Liver (tissue), 9 donors: ENCODE results near the gene RBM15B. TPM values are rescaled to one million over a fixed set of nuclear protein-coding genes. Genes with fewer than 3 reads are reported as not detected.

Source experiments
- DNase-seq: peaks from one replicate; pipeline ENCODE4 v3.0.0-alpha.2; 2017; ENCODE audit warnings: low spot score
- H3K27ac ChIP-seq, 2 donors: one replicate each; pipeline ENCODE4 v1.7.0; 2013; ENCODE audit warnings: inconsistent platforms in 2 of 2, low read length in 2 of 2, control low read depth in 1 of 2, low read depth in 1 of 2, mild to moderate bottlenecking in 1 of 2
- H3K27me3 ChIP-seq, 4 donors: one replicate each; pipeline versions ENCODE4 v1.6.1 to v1.7.0; 2013; ENCODE audit warnings: low read length in 3 of 4, inconsistent platforms in 1 of 4, mild to moderate bottlenecking in 1 of 4, moderate library complexity in 1 of 4; ENCODE audit not compliant: control insufficient read depth in 4 of 4, insufficient read depth in 4 of 4
- H3K36me3 ChIP-seq, 4 donors: one replicate each; pipeline versions ENCODE4 v1.6.1 to v1.7.0; 2013; ENCODE audit warnings: low read length in 3 of 4, mild to moderate bottlenecking in 3 of 4, low read depth in 1 of 4, moderate library complexity in 1 of 4; ENCODE audit not compliant: control insufficient read depth in 4 of 4, insufficient read depth in 3 of 4
- H3K4me1 ChIP-seq, 4 donors: one replicate each; pipeline versions ENCODE4 v1.6.1 to v1.7.0; 2013; ENCODE audit warnings: low read length in 3 of 4, mild to moderate bottlenecking in 3 of 4, moderate library complexity in 1 of 4; ENCODE audit not compliant: control insufficient read depth in 4 of 4, insufficient read depth in 4 of 4
- H3K4me3 ChIP-seq, 3 donors: one replicate each; pipeline versions ENCODE4 v1.6.1 to v1.7.0; 2013; ENCODE audit warnings: low read length in 3 of 3, control low read depth in 1 of 3, low read depth in 1 of 3, mild to moderate bottlenecking in 1 of 3
- H3K9ac ChIP-seq, 2 donors: one replicate each; pipeline ENCODE4 v1.7.0; 2013; ENCODE audit warnings: low read length in 2 of 2, mild to moderate bottlenecking in 2 of 2, moderate library complexity in 2 of 2, control low read depth in 1 of 2, low read depth in 1 of 2
- H3K9me3 ChIP-seq, 4 donors: one replicate each; pipeline versions ENCODE4 v1.6.1 to v1.7.0; 2013; ENCODE audit warnings: low read length in 3 of 4; ENCODE audit not compliant: control insufficient read depth in 4 of 4
- ATF3 ChIP-seq: IDR thresholded peaks from 2 replicates; pipeline ENCODE4 v1.6.1; 2016; ENCODE audit warnings: antibody characterized with exemption
- EGR1 ChIP-seq, 2 donors: IDR thresholded peaks; 2 replicates each; pipeline ENCODE4 v1.6.1; 2016 to 2018; ENCODE audit warnings: antibody characterized with exemption in 2 of 2, low read depth in 2 of 2
- FOXA1 ChIP-seq: IDR thresholded peaks from 2 replicates; pipeline ENCODE4 v1.6.1; 2016; ENCODE audit warnings: antibody characterized with exemption
- FOXA2 ChIP-seq: IDR thresholded peaks from 2 replicates; pipeline ENCODE4 v1.6.1; 2016; ENCODE audit warnings: antibody characterized with exemption
- GABPA ChIP-seq, 2 donors: IDR thresholded peaks in 1 of 2; conservative IDR thresholded peaks in 1 of 2; 2 replicates each; pipeline ENCODE4 v1.6.1; 2016; ENCODE audit warnings: antibody characterized with exemption in 2 of 2, mild to moderate bottlenecking in 1 of 2, moderate library complexity in 1 of 2
- HNF4A ChIP-seq, 2 donors: conservative IDR thresholded peaks; 2 replicates each; pipeline ENCODE4 v1.6.1; 2016; ENCODE audit warnings: antibody characterized with exemption in 2 of 2, mild to moderate bottlenecking in 2 of 2
- HNF4G ChIP-seq: IDR thresholded peaks from 2 replicates; pipeline ENCODE4 v1.6.1; 2016; ENCODE audit warnings: antibody characterized with exemption
- JUND ChIP-seq, 2 donors: IDR thresholded peaks; 2 replicates each; pipeline ENCODE4 v1.6.1; 2016; ENCODE audit warnings: antibody characterized with exemption in 2 of 2
- MAX ChIP-seq: IDR thresholded peaks from 2 replicates; pipeline ENCODE4 v1.6.1; 2016; ENCODE audit warnings: antibody characterized with exemption
- NR2F2 ChIP-seq: IDR thresholded peaks from 2 replicates; pipeline ENCODE4 v1.6.1; 2016; ENCODE audit warnings: antibody characterized with exemption
- RAD21 ChIP-seq, 2 donors: IDR thresholded peaks; 2 replicates each; pipeline ENCODE4 v1.6.1; 2016; ENCODE audit warnings: antibody characterized with exemption in 2 of 2, mild to moderate bottlenecking in 2 of 2
- RXRA ChIP-seq, 2 donors: IDR thresholded peaks; 2 replicates each; pipeline ENCODE4 v1.6.1; 2017 to 2018; ENCODE audit warnings: antibody characterized with exemption in 2 of 2, mild to moderate bottlenecking in 1 of 2
- SP1 ChIP-seq: IDR thresholded peaks from 2 replicates; pipeline ENCODE4 v1.6.1; 2018; ENCODE audit warnings: antibody characterized with exemption, mild to moderate bottlenecking
- TAF1 ChIP-seq: conservative IDR thresholded peaks from 2 replicates; pipeline ENCODE4 v1.6.1; 2016; ENCODE audit warnings: antibody characterized with exemption, mild to moderate bottlenecking
- YY1 ChIP-seq: IDR thresholded peaks from 2 replicates; pipeline ENCODE4 v1.6.1; 2016; ENCODE audit warnings: antibody characterized with exemption, mild to moderate bottlenecking
- WGBS: extraction: QIAGEN DNeasy Blood & Tissue Kit; methylation state at CpG from one replicate; pipeline ENCODE4 v1.1.7; 2013; 5-methylcytosine and 5-hydroxymethylcytosine counted together
- polyA plus RNA-seq, 2 donors: library from polyadenylated mRNA; stranded (reverse) in 1 of 2; unstranded in 1 of 2; fragments of 200-250 nt in 1 of 2; fragments of >200 nt in 1 of 2; fragmentation: Nextera tagmentation in 1 of 2; extraction: Ambion mirVana in 1 of 2; gene quantifications; one replicate each; pipeline versions ENCODE4 v1.2.1 to v1.2.3, GENCODE V29; 2013 to 2015
- total RNA-seq, 2 donors: library from RNA; depleted of rRNA; stranded (reverse); fragments of >200 nt; gene quantifications; one replicate each; pipeline ENCODE4 v1.2.3, GENCODE V29; 2014
- TF ChIP-seq, protein P1 (sequence below): IDR thresholded peaks from 2 replicates; pipeline ENCODE4 v1.6.1; 2016; ENCODE audit warnings: antibody characterized with exemption, mild to moderate bottlenecking
- TF ChIP-seq, protein P2 (sequence below): IDR thresholded peaks from 2 replicates; pipeline ENCODE4 v1.6.1; 2016; ENCODE audit warnings: antibody characterized with exemption
- TF ChIP-seq, protein P3 (sequence below): fragments of 150-350 bp; IDR thresholded peaks from 2 replicates; pipeline ENCODE4 v1.5.1; 2017; ENCODE audit warnings: improper control_type of control experiment, low read depth, low read length; ENCODE audit not compliant: missing input control
- donor health status: healthy.
- donor health status: healthy.
- donor health status: healthy.
- donor health status: healthy.
- donor health status: healthy.

Gene RBM15B
- total and polyA plus RNA-seq, 4 donors, result 2.3 to 14.8 (median 10.0) TPM

GRCh38 chr3:51357856-51358255 is 33.2 kb upstream of the RBM15B start:
- Histone ChIP-seq H3K9ac (no peak overlapping the region), H3K9me3 (no peaks in the 10 kb centered on the region), H3K27me3 (no peaks in the 10 kb centered on the region), H3K4me1 (no peaks in the 10 kb centered on the region), H3K27ac (no peak overlapping the region), H3K4me3 (no peak overlapping the region), H3K36me3 (no peaks in the 10 kb centered on the region)
- DNase-seq, result no peak
- TF ChIP-seq YY1 (no peak), RAD21 (IDR thresholded peaks at IDR 0.05) (no peak), MAX (no peak), GABPA (IDR thresholded peaks at IDR 0.05 in 1 of 2, conservative IDR thresholded peaks at IDR 0.05 in 1 of 2) (no peak), SP1 (no peak), JUND (IDR thresholded peaks at IDR 0.05) (no peak), RXRA (IDR thresholded peaks at IDR 0.05) (no peak), HNF4G (no peak), FOXA1 (no peak), EGR1 (IDR thresholded peaks at IDR 0.05; ENCODE audit: low read depth in 2 of 2) (no peak), HNF4A (conservative IDR thresholded peaks at IDR 0.05) (no peak), NR2F2 (no peak), ATF3 (no peak), FOXA2 (no peak), TAF1 (no peak)
- TF ChIP-seq, protein P1, sequence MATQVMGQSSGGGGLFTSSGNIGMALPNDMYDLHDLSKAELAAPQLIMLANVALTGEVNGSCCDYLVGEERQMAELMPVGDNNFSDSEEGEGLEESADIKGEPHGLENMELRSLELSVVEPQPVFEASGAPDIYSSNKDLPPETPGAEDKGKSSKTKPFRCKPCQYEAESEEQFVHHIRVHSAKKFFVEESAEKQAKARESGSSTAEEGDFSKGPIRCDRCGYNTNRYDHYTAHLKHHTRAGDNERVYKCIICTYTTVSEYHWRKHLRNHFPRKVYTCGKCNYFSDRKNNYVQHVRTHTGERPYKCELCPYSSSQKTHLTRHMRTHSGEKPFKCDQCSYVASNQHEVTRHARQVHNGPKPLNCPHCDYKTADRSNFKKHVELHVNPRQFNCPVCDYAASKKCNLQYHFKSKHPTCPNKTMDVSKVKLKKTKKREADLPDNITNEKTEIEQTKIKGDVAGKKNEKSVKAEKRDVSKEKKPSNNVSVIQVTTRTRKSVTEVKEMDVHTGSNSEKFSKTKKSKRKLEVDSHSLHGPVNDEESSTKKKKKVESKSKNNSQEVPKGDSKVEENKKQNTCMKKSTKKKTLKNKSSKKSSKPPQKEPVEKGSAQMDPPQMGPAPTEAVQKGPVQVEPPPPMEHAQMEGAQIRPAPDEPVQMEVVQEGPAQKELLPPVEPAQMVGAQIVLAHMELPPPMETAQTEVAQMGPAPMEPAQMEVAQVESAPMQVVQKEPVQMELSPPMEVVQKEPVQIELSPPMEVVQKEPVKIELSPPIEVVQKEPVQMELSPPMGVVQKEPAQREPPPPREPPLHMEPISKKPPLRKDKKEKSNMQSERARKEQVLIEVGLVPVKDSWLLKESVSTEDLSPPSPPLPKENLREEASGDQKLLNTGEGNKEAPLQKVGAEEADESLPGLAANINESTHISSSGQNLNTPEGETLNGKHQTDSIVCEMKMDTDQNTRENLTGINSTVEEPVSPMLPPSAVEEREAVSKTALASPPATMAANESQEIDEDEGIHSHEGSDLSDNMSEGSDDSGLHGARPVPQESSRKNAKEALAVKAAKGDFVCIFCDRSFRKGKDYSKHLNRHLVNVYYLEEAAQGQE, result no peak
- TF ChIP-seq, protein P2, sequence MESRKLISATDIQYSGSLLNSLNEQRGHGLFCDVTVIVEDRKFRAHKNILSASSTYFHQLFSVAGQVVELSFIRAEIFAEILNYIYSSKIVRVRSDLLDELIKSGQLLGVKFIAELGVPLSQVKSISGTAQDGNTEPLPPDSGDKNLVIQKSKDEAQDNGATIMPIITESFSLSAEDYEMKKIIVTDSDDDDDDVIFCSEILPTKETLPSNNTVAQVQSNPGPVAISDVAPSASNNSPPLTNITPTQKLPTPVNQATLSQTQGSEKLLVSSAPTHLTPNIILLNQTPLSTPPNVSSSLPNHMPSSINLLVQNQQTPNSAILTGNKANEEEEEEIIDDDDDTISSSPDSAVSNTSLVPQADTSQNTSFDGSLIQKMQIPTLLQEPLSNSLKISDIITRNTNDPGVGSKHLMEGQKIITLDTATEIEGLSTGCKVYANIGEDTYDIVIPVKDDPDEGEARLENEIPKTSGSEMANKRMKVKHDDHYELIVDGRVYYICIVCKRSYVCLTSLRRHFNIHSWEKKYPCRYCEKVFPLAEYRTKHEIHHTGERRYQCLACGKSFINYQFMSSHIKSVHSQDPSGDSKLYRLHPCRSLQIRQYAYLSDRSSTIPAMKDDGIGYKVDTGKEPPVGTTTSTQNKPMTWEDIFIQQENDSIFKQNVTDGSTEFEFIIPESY, result no peak
- TF ChIP-seq, protein P3, sequence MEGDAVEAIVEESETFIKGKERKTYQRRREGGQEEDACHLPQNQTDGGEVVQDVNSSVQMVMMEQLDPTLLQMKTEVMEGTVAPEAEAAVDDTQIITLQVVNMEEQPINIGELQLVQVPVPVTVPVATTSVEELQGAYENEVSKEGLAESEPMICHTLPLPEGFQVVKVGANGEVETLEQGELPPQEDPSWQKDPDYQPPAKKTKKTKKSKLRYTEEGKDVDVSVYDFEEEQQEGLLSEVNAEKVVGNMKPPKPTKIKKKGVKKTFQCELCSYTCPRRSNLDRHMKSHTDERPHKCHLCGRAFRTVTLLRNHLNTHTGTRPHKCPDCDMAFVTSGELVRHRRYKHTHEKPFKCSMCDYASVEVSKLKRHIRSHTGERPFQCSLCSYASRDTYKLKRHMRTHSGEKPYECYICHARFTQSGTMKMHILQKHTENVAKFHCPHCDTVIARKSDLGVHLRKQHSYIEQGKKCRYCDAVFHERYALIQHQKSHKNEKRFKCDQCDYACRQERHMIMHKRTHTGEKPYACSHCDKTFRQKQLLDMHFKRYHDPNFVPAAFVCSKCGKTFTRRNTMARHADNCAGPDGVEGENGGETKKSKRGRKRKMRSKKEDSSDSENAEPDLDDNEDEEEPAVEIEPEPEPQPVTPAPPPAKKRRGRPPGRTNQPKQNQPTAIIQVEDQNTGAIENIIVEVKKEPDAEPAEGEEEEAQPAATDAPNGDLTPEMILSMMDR, result no peak
- WGBS, result 66% methylated on average over 4 of the region's 4 CpGs
